ENCODE measurements around the gene PRKCB. TPM values are rescaled to one million over a fixed set of nuclear protein-coding genes. Genes with fewer than 3 reads are reported as not detected.

The PRKCB gene
- total and polyA plus RNA-seq, 4 donors, result 1.6 to 9.4 (median 4.0) TPM

DNA sequence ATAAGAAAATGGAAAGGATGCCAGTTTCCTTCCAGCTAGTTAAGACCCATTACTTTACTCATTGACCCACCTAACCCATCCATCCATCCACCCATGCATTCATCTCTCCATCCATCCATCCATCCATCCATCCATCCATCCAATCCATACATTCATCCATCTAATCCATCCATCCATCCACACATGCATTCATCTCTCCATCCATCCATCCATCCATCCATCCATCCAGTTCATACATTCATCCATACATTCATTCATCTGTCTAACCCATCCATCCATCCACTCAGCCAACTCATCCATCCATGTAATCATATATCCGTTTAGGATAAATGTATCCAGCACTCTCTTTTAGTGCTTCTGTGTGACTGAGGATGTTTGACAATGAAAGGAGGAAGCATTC, 241.5 kb downstream of the PRKCB start:
- TF ChIP-seq RAD21 (IDR thresholded peaks at IDR 0.05) (no peak), SP1 (IDR thresholded peaks at IDR 0.05) (no peak), FOXA1 (IDR thresholded peaks at IDR 0.05) (no peak), YY1 (IDR thresholded peaks at IDR 0.05) (no peak), JUND (IDR thresholded peaks at IDR 0.05) (no peak), HNF4A (conservative IDR thresholded peaks at IDR 0.05) (no peak), HNF4G (IDR thresholded peaks at IDR 0.05) (no peak), EGR1 (IDR thresholded peaks at IDR 0.05; ENCODE audit: low read depth in 2 of 2) (no peak), FOXA2 (IDR thresholded peaks at IDR 0.05) (no peak), NR2F2 (IDR thresholded peaks at IDR 0.05) (no peak), GABPA (IDR thresholded peaks at IDR 0.05 in 1 of 2, conservative IDR thresholded peaks at IDR 0.05 in 1 of 2) (no peak)
- TF ChIP-seq, protein P1, sequence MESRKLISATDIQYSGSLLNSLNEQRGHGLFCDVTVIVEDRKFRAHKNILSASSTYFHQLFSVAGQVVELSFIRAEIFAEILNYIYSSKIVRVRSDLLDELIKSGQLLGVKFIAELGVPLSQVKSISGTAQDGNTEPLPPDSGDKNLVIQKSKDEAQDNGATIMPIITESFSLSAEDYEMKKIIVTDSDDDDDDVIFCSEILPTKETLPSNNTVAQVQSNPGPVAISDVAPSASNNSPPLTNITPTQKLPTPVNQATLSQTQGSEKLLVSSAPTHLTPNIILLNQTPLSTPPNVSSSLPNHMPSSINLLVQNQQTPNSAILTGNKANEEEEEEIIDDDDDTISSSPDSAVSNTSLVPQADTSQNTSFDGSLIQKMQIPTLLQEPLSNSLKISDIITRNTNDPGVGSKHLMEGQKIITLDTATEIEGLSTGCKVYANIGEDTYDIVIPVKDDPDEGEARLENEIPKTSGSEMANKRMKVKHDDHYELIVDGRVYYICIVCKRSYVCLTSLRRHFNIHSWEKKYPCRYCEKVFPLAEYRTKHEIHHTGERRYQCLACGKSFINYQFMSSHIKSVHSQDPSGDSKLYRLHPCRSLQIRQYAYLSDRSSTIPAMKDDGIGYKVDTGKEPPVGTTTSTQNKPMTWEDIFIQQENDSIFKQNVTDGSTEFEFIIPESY (IDR thresholded peaks at IDR 0.05), result no peak
- TF ChIP-seq, protein P2, sequence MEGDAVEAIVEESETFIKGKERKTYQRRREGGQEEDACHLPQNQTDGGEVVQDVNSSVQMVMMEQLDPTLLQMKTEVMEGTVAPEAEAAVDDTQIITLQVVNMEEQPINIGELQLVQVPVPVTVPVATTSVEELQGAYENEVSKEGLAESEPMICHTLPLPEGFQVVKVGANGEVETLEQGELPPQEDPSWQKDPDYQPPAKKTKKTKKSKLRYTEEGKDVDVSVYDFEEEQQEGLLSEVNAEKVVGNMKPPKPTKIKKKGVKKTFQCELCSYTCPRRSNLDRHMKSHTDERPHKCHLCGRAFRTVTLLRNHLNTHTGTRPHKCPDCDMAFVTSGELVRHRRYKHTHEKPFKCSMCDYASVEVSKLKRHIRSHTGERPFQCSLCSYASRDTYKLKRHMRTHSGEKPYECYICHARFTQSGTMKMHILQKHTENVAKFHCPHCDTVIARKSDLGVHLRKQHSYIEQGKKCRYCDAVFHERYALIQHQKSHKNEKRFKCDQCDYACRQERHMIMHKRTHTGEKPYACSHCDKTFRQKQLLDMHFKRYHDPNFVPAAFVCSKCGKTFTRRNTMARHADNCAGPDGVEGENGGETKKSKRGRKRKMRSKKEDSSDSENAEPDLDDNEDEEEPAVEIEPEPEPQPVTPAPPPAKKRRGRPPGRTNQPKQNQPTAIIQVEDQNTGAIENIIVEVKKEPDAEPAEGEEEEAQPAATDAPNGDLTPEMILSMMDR (IDR thresholded peaks at IDR 0.05; ENCODE audit: low read depth, low read length, missing input control), result no peak
- TF ChIP-seq, protein P3, sequence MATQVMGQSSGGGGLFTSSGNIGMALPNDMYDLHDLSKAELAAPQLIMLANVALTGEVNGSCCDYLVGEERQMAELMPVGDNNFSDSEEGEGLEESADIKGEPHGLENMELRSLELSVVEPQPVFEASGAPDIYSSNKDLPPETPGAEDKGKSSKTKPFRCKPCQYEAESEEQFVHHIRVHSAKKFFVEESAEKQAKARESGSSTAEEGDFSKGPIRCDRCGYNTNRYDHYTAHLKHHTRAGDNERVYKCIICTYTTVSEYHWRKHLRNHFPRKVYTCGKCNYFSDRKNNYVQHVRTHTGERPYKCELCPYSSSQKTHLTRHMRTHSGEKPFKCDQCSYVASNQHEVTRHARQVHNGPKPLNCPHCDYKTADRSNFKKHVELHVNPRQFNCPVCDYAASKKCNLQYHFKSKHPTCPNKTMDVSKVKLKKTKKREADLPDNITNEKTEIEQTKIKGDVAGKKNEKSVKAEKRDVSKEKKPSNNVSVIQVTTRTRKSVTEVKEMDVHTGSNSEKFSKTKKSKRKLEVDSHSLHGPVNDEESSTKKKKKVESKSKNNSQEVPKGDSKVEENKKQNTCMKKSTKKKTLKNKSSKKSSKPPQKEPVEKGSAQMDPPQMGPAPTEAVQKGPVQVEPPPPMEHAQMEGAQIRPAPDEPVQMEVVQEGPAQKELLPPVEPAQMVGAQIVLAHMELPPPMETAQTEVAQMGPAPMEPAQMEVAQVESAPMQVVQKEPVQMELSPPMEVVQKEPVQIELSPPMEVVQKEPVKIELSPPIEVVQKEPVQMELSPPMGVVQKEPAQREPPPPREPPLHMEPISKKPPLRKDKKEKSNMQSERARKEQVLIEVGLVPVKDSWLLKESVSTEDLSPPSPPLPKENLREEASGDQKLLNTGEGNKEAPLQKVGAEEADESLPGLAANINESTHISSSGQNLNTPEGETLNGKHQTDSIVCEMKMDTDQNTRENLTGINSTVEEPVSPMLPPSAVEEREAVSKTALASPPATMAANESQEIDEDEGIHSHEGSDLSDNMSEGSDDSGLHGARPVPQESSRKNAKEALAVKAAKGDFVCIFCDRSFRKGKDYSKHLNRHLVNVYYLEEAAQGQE (IDR thresholded peaks at IDR 0.05), result no peak
- TF ChIP-seq, protein P4, sequence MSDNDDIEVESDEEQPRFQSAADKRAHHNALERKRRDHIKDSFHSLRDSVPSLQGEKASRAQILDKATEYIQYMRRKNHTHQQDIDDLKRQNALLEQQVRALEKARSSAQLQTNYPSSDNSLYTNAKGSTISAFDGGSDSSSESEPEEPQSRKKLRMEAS (IDR thresholded peaks at IDR 0.05), result no peak
- TF ChIP-seq, protein P5, sequence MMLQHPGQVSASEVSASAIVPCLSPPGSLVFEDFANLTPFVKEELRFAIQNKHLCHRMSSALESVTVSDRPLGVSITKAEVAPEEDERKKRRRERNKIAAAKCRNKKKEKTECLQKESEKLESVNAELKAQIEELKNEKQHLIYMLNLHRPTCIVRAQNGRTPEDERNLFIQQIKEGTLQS (IDR thresholded peaks at IDR 0.05), result no peak
- no peaks in the 10 kb centered on the region for H3K4me1 ChIP-seq (ENCODE audit: control insufficient read depth in 4 of 4, insufficient read depth in 4 of 4, low read length in 3 of 4)
- no peak overlapping the region for H3K9ac ChIP-seq (ENCODE audit: low read depth in 1 of 2, low read length in 2 of 2)
- H3K4me3 ChIP-seq (ENCODE audit: low read depth in 1 of 3, low read length in 3 of 3), result no peak overlapping the region
- H3K9me3 ChIP-seq (ENCODE audit: control insufficient read depth in 4 of 4, low read length in 3 of 4), result no peaks in the 10 kb centered on the region
- 66% methylated on average over 1 of the region's 1 CpG for WGBS
- H3K27ac ChIP-seq (ENCODE audit: low read depth in 1 of 2, low read length in 2 of 2), result no peak overlapping the region
- H3K36me3 ChIP-seq (ENCODE audit: control insufficient read depth in 4 of 4, insufficient read depth in 3 of 4, low read depth in 1 of 4, low read length in 3 of 4), result no peaks in the 10 kb centered on the region
- H3K27me3 ChIP-seq (ENCODE audit: control insufficient read depth in 4 of 4, insufficient read depth in 4 of 4, low read length in 3 of 4), result peaks cover 0 to 4% (median 2%) of the 10 kb centered on the region in 4 donors
- no peak for DNase-seq (ENCODE audit: low spot score)

DNA sequence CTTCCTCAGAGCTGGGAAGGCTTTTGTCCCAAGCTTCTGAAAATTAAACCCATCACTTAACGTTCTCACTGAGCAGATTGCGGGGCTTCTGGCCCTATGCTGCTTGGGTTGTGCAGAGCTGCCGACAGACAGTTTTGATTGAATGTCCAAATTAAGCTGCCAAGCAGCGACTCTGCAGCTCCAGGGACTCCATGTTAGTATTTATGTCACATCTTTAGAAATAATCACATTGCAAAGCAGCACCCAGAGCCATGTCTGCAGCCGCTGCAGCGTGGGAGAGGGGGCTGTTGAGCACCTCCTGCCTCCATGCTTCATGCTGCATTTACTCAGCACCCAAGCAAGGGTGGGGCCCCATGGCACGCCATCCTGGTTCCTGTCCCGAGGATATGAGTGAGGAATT, 242.2 kb downstream of the PRKCB start:
- Histone ChIP-seq H3K36me3 (ENCODE audit: control insufficient read depth in 4 of 4, insufficient read depth in 3 of 4, low read depth in 1 of 4, low read length in 3 of 4) (no peaks in the 10 kb centered on the region), H3K4me3 (ENCODE audit: low read depth in 1 of 3, low read length in 3 of 3) (no peak overlapping the region), H3K9ac (ENCODE audit: low read depth in 1 of 2, low read length in 2 of 2) (no peak overlapping the region), H3K27ac (ENCODE audit: low read depth in 1 of 2, low read length in 2 of 2) (no peak overlapping the region), H3K4me1 (ENCODE audit: control insufficient read depth in 4 of 4, insufficient read depth in 4 of 4, low read length in 3 of 4) (no peaks in the 10 kb centered on the region), H3K27me3 (ENCODE audit: control insufficient read depth in 4 of 4, insufficient read depth in 4 of 4, low read length in 3 of 4) (peaks cover 0 to 4% (median 2%) of the 10 kb centered on the region in 4 donors), H3K9me3 (ENCODE audit: control insufficient read depth in 4 of 4, low read length in 3 of 4) (no peaks in the 10 kb centered on the region)
- no peak for DNase-seq (ENCODE audit: low spot score)
- 67% methylated on average over 8 of the region's 8 CpGs for whole genome bisulfite sequencing
- TF ChIP-seq, protein P3 (IDR thresholded peaks at IDR 0.05), result no peak
- TF ChIP-seq HNF4G (IDR thresholded peaks at IDR 0.05) (no peak), TAF1 (conservative IDR thresholded peaks at IDR 0.05) (no peak), GABPA (IDR thresholded peaks at IDR 0.05 in 1 of 2, conservative IDR thresholded peaks at IDR 0.05 in 1 of 2) (no peak), FOXA1 (IDR thresholded peaks at IDR 0.05) (no peak), FOXA2 (IDR thresholded peaks at IDR 0.05) (no peak), JUND (IDR thresholded peaks at IDR 0.05) (no peak), RAD21 (IDR thresholded peaks at IDR 0.05) (no peak), YY1 (IDR thresholded peaks at IDR 0.05) (no peak)
- TF ChIP-seq, protein P4 (IDR thresholded peaks at IDR 0.05), result no peak
- TF ChIP-seq, protein P1 (IDR thresholded peaks at IDR 0.05), result no peak
- TF ChIP-seq, protein P5 (IDR thresholded peaks at IDR 0.05), result no peak
